Activated naive CD8-positive, alpha-beta T cell (primary cell): ENCODE measurements around the gene OR10AD1.

Experiments
- H3K27ac Mint-ChIP-seq: one replicate; pipeline ENCODE4 v1.8.0; 2021; ENCODE audit warnings: mixed read lengths
- H3K27me3 Mint-ChIP-seq: one replicate; pipeline ENCODE4 v1.8.0; 2021; ENCODE audit warnings: mixed read lengths
- H3K36me3 Mint-ChIP-seq: one replicate; pipeline ENCODE4 v1.8.0; 2021; ENCODE audit warnings: mixed read lengths
- H3K4me1 Mint-ChIP-seq: one replicate; pipeline ENCODE4 v1.8.0; 2021; ENCODE audit warnings: low read depth, mixed read lengths
- H3K4me3 Mint-ChIP-seq: one replicate; pipeline ENCODE4 v1.8.0; 2021; ENCODE audit warnings: mild to moderate bottlenecking, mixed read lengths
- H3K9me3 Mint-ChIP-seq: one replicate; pipeline ENCODE4 v1.8.0; 2021; ENCODE audit warnings: low read depth, mixed read lengths

The OR10AD1 gene

GRCh38 chr12:48198985-48199384, 4.1 kb downstream of the OR10AD1 start:
- Mint-ChIP-seq H3K9me3 (peaks cover 24% of the 10 kb centered on the region), H3K36me3 (peaks cover 28% of the 10 kb centered on the region), H3K4me1 (peaks cover 44% of the 10 kb centered on the region), H3K27me3 (no peaks in the 10 kb centered on the region), H3K27ac (peak overlapping the region; percentile 99), H3K4me3 (peak overlapping the region; percentile 93)

GRCh38 chr12:48198672-48198971, 4.5 kb downstream of the OR10AD1 start:
- peaks cover 44% of the 10 kb centered on the region for H3K4me1 Mint-ChIP-seq

GRCh38 chr12:48197971-48198671, 5.0 kb downstream of the OR10AD1 start:
- peaks cover 44% of the 10 kb centered on the region for H3K4me1 Mint-ChIP-seq

More at GRCh38 chr12:48198672-48198971, 4.5 kb downstream of the OR10AD1 start:
- Mint-ChIP-seq H3K4me3 (peak overlapping the region; percentile 93), H3K27me3 (no peaks in the 10 kb centered on the region), H3K27ac (peak overlapping the region; percentile 99), H3K9me3 (peaks cover 24% of the 10 kb centered on the region), H3K36me3 (peaks cover 25% of the 10 kb centered on the region)

GRCh38 chr12:48197549-48197970, 5.5 kb downstream of the OR10AD1 start:
- H3K27ac Mint-ChIP-seq: peak overlapping the region; percentile 99
- H3K9me3 Mint-ChIP-seq: peaks cover 14% of the 10 kb centered on the region

More at GRCh38 chr12:48197971-48198671, 5.0 kb downstream of the OR10AD1 start:
- Mint-ChIP-seq H3K27ac (peak overlapping the region; percentile 99), H3K4me3 (peak overlapping the region; percentile 93), H3K36me3 (peaks cover 23% of the 10 kb centered on the region), H3K9me3 (peaks cover 20% of the 10 kb centered on the region), H3K27me3 (no peaks in the 10 kb centered on the region)

GRCh38 chr12:48194799-48195201, 8.3 kb downstream of the OR10AD1 start:
- Mint-ChIP-seq H3K27me3 (peaks cover 6% of the 10 kb centered on the region), H3K9me3 (no peaks in the 10 kb centered on the region), H3K4me1 (peaks cover 19% of the 10 kb centered on the region), H3K4me3 (no peak overlapping the region), H3K27ac (no peak overlapping the region), H3K36me3 (no peaks in the 10 kb centered on the region)

More at GRCh38 chr12:48197549-48197970, 5.5 kb downstream of the OR10AD1 start:
- Mint-ChIP-seq H3K27me3 (no peaks in the 10 kb centered on the region), H3K4me3 (peak overlapping the region; percentile 93), H3K4me1 (peaks cover 44% of the 10 kb centered on the region), H3K36me3 (peaks cover 19% of the 10 kb centered on the region)

- H3K4me3 Mint-ChIP-seq: no peak overlapping the region
- no peaks in the 10 kb centered on the region for H3K9me3 Mint-ChIP-seq
- H3K27me3 Mint-ChIP-seq: peaks cover 6% of the 10 kb centered on the region
- no peaks in the 10 kb centered on the region for H3K36me3 Mint-ChIP-seq
- peaks cover 9% of the 10 kb centered on the region for H3K4me1 Mint-ChIP-seq
- no peak overlapping the region for H3K27ac Mint-ChIP-seq
Observed at GRCh38 chr12:48193623-48194022, 9.5 kb downstream of the OR10AD1 start.

GRCh38 chr12:48192861-48193260, 10.2 kb downstream of the OR10AD1 start:
- H3K27me3 Mint-ChIP-seq: peaks cover 6% of the 10 kb centered on the region
- H3K36me3 Mint-ChIP-seq: no peaks in the 10 kb centered on the region
- H3K9me3 Mint-ChIP-seq: no peaks in the 10 kb centered on the region

GRCh38 chr12:48191096-48191495, 12.0 kb downstream of the OR10AD1 start:
- no peaks in the 10 kb centered on the region for H3K4me1 Mint-ChIP-seq
- H3K9me3 Mint-ChIP-seq: no peaks in the 10 kb centered on the region
- H3K27me3 Mint-ChIP-seq: peaks cover 6% of the 10 kb centered on the region
- H3K4me3 Mint-ChIP-seq: no peak overlapping the region
- no peak overlapping the region for H3K27ac Mint-ChIP-seq
- H3K36me3 Mint-ChIP-seq: no peaks in the 10 kb centered on the region

More at GRCh38 chr12:48192861-48193260, 10.2 kb downstream of the OR10AD1 start:
- no peak overlapping the region for H3K4me3 Mint-ChIP-seq
- H3K27ac Mint-ChIP-seq: no peak overlapping the region
- peaks cover 9% of the 10 kb centered on the region for H3K4me1 Mint-ChIP-seq

GRCh38 chr12:48189331-48190125, 13.6 kb downstream of the OR10AD1 start:
- H3K27ac Mint-ChIP-seq: no peak overlapping the region
- no peaks in the 10 kb centered on the region for H3K4me1 Mint-ChIP-seq
- H3K36me3 Mint-ChIP-seq: no peaks in the 10 kb centered on the region
- H3K27me3 Mint-ChIP-seq: peaks cover 7% of the 10 kb centered on the region
- no peaks in the 10 kb centered on the region for H3K9me3 Mint-ChIP-seq
- H3K4me3 Mint-ChIP-seq: no peak overlapping the region

GRCh38 chr12:48187916-48188695, 15.0 kb downstream of the OR10AD1 start:
- H3K27ac Mint-ChIP-seq: no peak overlapping the region

GRCh38 chr12:48185181-48185919, 17.7 kb downstream of the OR10AD1 start:
- Mint-ChIP-seq H3K4me1 (peaks cover 11% of the 10 kb centered on the region), H3K27ac (no peak overlapping the region), H3K4me3 (peak overlapping the region; percentile 78), H3K36me3 (no peaks in the 10 kb centered on the region), H3K9me3 (no peaks in the 10 kb centered on the region), H3K27me3 (peaks cover 7% of the 10 kb centered on the region)

More at GRCh38 chr12:48187916-48188695, 15.0 kb downstream of the OR10AD1 start:
- no peaks in the 10 kb centered on the region for H3K36me3 Mint-ChIP-seq
- no peaks in the 10 kb centered on the region for H3K9me3 Mint-ChIP-seq
- no peaks in the 10 kb centered on the region for H3K4me1 Mint-ChIP-seq
- peaks cover 8% of the 10 kb centered on the region for H3K27me3 Mint-ChIP-seq
- H3K4me3 Mint-ChIP-seq: no peak overlapping the region

GRCh38 chr12:48184549-48184922, 18.6 kb downstream of the OR10AD1 start:
- Mint-ChIP-seq H3K9me3 (no peaks in the 10 kb centered on the region), H3K27me3 (peaks cover 12% of the 10 kb centered on the region), H3K27ac (no peak overlapping the region), H3K36me3 (no peaks in the 10 kb centered on the region), H3K4me1 (peaks cover 11% of the 10 kb centered on the region), H3K4me3 (peak overlapping the region; percentile 78)

GRCh38 chr12:48183876-48184548, 19.1 kb downstream of the OR10AD1 start:
- no peak overlapping the region for H3K27ac Mint-ChIP-seq
- peak overlapping the region; percentile 94 for H3K4me3 Mint-ChIP-seq
- H3K36me3 Mint-ChIP-seq: no peaks in the 10 kb centered on the region
- H3K4me1 Mint-ChIP-seq: peaks cover 11% of the 10 kb centered on the region
- peaks cover 15% of the 10 kb centered on the region for H3K27me3 Mint-ChIP-seq
- no peaks in the 10 kb centered on the region for H3K9me3 Mint-ChIP-seq
